ENCODE measurements around the gene BHLHE23.

DNA sequence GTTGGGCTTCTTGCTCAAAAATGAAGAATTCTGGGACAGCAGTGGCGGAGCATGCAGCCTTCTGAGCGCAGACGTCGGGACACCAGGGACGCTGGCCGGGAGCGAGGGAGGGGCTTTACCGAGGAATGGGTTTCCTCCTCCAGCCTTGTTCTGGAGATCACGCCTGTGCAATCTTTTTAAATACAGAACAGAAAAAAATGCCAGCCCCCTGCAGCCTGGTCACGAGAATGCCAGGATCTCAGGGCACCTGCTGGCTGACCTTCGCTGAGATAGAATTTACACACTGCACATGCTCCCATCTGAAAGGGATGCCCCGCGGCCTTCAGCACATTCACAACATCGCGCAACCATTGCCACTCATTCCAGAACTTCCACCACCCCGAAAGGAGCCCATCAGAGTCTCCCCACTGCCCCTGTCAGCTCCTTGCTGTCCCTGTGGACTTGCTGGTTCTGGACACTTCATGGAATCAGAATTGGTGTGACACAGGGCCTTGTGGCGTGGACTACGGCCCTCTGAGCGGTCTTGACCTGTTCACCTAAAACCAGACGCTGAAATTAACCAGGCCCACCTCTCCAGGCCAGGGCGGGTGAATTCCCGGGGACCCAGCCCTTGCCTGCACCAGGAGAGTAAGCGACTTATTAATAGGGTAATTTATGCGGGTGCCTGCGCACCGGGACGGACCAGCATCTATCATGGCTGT, 20.6 kb upstream of the BHLHE23 start:
- TF ChIP-seq, protein P1, sequence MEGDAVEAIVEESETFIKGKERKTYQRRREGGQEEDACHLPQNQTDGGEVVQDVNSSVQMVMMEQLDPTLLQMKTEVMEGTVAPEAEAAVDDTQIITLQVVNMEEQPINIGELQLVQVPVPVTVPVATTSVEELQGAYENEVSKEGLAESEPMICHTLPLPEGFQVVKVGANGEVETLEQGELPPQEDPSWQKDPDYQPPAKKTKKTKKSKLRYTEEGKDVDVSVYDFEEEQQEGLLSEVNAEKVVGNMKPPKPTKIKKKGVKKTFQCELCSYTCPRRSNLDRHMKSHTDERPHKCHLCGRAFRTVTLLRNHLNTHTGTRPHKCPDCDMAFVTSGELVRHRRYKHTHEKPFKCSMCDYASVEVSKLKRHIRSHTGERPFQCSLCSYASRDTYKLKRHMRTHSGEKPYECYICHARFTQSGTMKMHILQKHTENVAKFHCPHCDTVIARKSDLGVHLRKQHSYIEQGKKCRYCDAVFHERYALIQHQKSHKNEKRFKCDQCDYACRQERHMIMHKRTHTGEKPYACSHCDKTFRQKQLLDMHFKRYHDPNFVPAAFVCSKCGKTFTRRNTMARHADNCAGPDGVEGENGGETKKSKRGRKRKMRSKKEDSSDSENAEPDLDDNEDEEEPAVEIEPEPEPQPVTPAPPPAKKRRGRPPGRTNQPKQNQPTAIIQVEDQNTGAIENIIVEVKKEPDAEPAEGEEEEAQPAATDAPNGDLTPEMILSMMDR (IDR thresholded peaks at IDR 0.05), result no peak
- TF ChIP-seq EP300 (IDR thresholded peaks at IDR 0.05), result no peak
- no peak for TF ChIP-seq POLR2A (IDR thresholded peaks at IDR 0.05; ENCODE audit: low read depth)
